ENCODE data around the gene MXD4.

MXD4 gene

DNA sequence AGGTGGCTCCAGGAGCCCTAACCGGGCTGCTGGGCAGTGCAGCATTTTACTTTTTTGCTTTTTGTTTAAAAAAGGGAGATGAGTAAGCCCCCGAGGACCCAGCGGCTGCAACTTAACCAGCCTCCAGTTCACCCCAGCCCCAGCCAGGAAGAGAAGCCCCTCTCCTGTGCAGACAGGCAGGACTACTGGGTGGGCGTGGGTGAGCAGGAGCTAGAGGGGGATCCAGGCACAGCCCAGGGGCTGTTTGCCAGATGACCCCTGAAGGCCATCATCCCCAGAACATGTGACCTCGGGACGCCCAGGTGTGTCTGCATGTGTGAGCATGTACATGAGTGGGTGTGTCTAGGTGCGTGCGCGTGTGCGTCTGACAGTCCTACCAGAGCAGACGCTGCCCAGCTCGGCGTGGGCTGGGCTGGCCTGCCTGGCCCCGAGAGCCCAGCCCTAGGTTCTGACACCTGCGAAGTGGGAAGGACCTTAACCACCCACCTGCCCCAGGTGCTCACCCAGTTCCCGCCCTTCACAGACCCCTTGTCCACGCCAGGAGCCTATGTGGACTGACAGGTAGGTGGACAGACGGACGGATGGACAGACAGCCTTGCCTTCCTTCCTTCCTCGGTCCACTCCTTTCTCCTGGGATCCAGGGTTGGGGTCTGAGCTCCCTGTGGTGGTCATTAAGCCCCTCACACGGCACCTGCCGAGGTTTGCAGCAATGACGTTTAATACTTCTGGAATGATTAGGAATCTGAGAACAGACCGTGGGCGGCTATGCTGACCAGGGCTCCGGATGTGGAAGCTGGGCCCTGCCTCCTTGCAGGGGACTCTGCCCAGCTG, 12.2 kb downstream of the MXD4 start:
- DNase-seq: no peak
- Histone ChIP-seq H3K36me3 (replicated peaks) (peaks cover 34% of the 10 kb centered on the region), H3K27ac (no peak overlapping the region), H3K4me3 (ENCODE audit: low read depth, low read length) (no peak overlapping the region), H3K27me3 (replicated peaks) (no peaks in the 10 kb centered on the region)
- TF ChIP-seq, protein P1, sequence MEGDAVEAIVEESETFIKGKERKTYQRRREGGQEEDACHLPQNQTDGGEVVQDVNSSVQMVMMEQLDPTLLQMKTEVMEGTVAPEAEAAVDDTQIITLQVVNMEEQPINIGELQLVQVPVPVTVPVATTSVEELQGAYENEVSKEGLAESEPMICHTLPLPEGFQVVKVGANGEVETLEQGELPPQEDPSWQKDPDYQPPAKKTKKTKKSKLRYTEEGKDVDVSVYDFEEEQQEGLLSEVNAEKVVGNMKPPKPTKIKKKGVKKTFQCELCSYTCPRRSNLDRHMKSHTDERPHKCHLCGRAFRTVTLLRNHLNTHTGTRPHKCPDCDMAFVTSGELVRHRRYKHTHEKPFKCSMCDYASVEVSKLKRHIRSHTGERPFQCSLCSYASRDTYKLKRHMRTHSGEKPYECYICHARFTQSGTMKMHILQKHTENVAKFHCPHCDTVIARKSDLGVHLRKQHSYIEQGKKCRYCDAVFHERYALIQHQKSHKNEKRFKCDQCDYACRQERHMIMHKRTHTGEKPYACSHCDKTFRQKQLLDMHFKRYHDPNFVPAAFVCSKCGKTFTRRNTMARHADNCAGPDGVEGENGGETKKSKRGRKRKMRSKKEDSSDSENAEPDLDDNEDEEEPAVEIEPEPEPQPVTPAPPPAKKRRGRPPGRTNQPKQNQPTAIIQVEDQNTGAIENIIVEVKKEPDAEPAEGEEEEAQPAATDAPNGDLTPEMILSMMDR (IDR thresholded peaks at IDR 0.05; ENCODE audit: low read depth, low read length, missing control alignments): no peak
- in situ Hi-C loops (cut with HindIII; ENCODE audit: low pct_ligation_motif_present, low sequenced_read_pairs): no loop called here

- no peaks in the 10 kb centered on the region for H3K27me3 ChIP-seq (replicated peaks)
- H3K4me3 ChIP-seq (ENCODE audit: low read depth, low read length): no peak overlapping the region
- H3K27ac ChIP-seq: no peak overlapping the region
- TF ChIP-seq, protein P1 (IDR thresholded peaks at IDR 0.05; ENCODE audit: low read depth, low read length, missing control alignments): no peak
- in situ Hi-C loops (cut with HindIII; ENCODE audit: low pct_ligation_motif_present, low sequenced_read_pairs): no loop called here
- no peak for DNase-seq
- H3K36me3 ChIP-seq (replicated peaks): peaks cover 31% of the 10 kb centered on the region
Measured at GRCh38 chr4:2248821-2249261, 13.1 kb downstream of the MXD4 start.

GRCh38 chr4:2248044-2248780, 13.7 kb downstream of the MXD4 start:
- in situ Hi-C loops (cut with HindIII; ENCODE audit: low pct_ligation_motif_present, low sequenced_read_pairs): no loop called here
- DNase-seq: no peak
- Histone ChIP-seq H3K36me3 (replicated peaks) (peaks cover 25% of the 10 kb centered on the region), H3K27ac (no peak overlapping the region), H3K27me3 (replicated peaks) (no peaks in the 10 kb centered on the region), H3K4me3 (ENCODE audit: low read depth, low read length) (no peak overlapping the region)
- TF ChIP-seq, protein P1 (IDR thresholded peaks at IDR 0.05; ENCODE audit: low read depth, low read length, missing control alignments): no peak

DNA sequence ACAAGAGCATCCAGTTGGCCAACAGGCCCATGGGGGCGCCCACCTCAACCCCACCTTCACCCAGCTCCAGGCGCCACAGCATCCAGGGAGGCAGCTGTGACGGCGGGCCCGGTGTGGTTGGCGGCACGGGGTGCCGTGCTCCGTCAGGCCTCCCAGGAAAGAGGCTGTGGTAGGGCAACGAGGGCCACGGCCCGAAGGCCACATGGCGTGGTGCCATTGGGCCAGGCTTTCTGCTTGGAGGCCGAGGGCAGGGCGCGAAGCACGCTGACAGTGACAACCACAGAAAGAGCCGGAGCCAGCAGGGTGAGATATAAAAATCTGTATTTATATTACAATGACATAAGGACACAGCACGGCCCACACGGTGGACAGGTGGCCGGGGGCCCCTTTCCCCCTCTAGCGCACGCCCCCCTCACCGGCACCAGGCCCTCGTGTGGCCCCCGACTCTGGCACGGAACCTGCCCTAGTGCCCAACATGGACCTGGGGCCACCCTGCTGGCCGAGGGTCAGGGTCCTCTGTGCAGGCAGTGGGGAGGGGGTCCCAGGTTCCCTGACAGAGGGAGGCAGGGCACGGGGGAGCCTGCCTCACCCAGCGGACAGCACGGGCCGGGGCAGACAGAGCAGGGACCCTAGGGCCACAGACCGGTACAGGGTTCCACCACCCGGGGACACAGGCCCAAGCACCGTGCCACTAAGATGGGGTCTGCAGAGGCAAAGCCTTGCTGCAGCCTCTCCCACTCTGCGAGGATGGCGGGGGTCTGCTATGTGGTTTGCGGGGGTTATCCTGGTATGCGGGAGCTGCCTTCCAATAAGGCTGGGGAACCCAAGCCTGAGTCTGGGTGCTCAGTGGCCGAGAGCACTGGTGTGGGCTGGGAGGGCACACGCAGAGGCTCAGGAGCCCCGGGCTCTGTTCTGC, 14.5 kb downstream of the MXD4 start:
- no peak for DNase-seq

More for the DNA sequence above, 14.5 kb downstream of the MXD4 start:
- TF ChIP-seq, protein P1 (IDR thresholded peaks at IDR 0.05; ENCODE audit: low read depth, low read length, missing control alignments): no peak
- H3K36me3 ChIP-seq (replicated peaks): peaks cover 21% of the 10 kb centered on the region
- H3K4me3 ChIP-seq (ENCODE audit: low read depth, low read length): no peak overlapping the region
- no peaks in the 10 kb centered on the region for H3K27me3 ChIP-seq (replicated peaks)
- no peak overlapping the region for H3K27ac ChIP-seq
- in situ Hi-C loops (cut with HindIII; ENCODE audit: low pct_ligation_motif_present, low sequenced_read_pairs): no loop called here

Measured in brain microvascular endothelial cell (primary cell).